Measurements from ENCODE around the gene KCNS1. TPM values are rescaled to one million over a fixed set of nuclear protein-coding genes. Genes with fewer than 3 reads are reported as not detected.
A peak's percentile ranks its signal among the peaks of the same experiment; 100 is the strongest.

Gene KCNS1
- total RNA-seq, 1 experiment from 2014 or later: not detected

DNA sequence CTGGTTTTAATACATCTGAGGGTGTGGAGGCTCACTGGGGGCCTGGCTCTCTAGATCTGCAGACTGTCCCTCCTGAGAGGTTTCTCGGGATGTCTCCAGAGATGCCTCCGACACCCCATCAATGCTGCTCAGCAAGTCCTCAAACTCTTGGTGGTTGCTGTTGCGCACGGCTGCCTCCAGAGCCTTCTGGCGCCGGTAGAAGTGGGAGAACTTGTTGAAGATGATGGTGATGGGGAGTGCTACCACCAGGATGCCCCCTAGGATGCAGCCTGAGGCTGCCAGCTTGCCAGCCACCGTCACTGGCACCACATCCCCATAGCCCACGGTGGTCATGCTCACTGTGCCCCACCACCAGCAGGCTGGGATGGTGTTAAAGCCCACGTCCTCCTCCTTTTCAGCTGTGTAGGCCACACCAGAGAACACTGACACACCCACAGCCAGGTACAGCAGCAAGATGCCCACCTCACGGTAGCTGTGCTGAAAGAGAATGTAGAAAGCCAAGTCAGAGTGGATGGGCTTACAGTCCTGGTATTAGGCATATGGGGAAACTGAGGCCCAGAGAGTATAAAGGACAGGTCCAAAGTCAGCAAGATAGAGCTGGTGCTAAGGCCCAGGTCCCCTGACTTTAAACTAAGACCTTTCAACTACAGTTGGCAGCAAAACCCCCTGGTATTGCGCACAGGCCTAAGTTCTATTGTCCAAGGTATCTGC, 5.9 kb downstream of the KCNS1 start:
- Histone ChIP-seq H3K27me3 (ENCODE audit: insufficient read depth, low read length) (no peaks in the 10 kb centered on the region), H3K79me2 (ENCODE audit: insufficient read depth, low read length) (no peaks in the 10 kb centered on the region), H3K27ac (ENCODE audit: low read depth, low read length) (no peak overlapping the region), H3K9ac (ENCODE audit: low read length) (no peak overlapping the region), H3K4me1 (ENCODE audit: control insufficient read depth in 1 of 2, insufficient read depth in 2 of 2, low read length in 2 of 2) (no peaks in the 10 kb centered on the region), H3K4me2 (ENCODE audit: low read length) (no peak overlapping the region), H3K4me3 (replicated peaks in 1 of 2; ENCODE audit: low read depth in 1 of 2, low read length in 2 of 2) (no peak overlapping the region), H2AFZ (ENCODE audit: low read depth, low read length, poor library complexity, severe bottlenecking) (no peak overlapping the region), H3K9me2 (ENCODE audit: insufficient read depth) (no peaks in the 10 kb centered on the region), H3K9me3 (ENCODE audit: control insufficient read depth in 1 of 2, insufficient read depth in 1 of 2, low read depth in 1 of 2, low read length in 2 of 2) (no peaks in the 10 kb centered on the region), H4K20me1 (ENCODE audit: insufficient read depth) (no peaks in the 10 kb centered on the region), H3K36me3 (ENCODE audit: control insufficient read depth in 1 of 2, insufficient read depth in 2 of 2, low read length in 2 of 2) (no peaks in the 10 kb centered on the region)
- ChIA-PET POLR2A (no interaction called here), CTCF (interaction anchor here (0.8 to 7.6 kb wide), 23 partner anchors 10 to 676 kb away, joined by 3 to 92 read pairs (median 4); no protein-coding TSS in a partner anchor), RAD21 (ENCODE audit: low non-redundant PET in 1 of 2, low total read pairs in 2 of 2, uncharacterized antibody in 2 of 2, unreplicated experiment in 2 of 2) (interaction anchor here (2.0 to 2.3 kb wide), 2 partner anchors 51 kb away, joined by 7 to 12 read pairs; no protein-coding TSS in a partner anchor)
- intact Hi-C loops (cut with micrococcal nuclease): loop anchor here (1.0 kb wide), 1 partner anchor 84 kb away; no protein-coding TSS in a partner anchor
- TF ChIP-seq ELF1 (IDR thresholded peaks at IDR 0.05; ENCODE audit: borderline replicate concordance, low read depth) (no peak), EZH2phosphoT487 (IDR thresholded peaks at IDR 0.05; ENCODE audit: borderline replicate concordance) (no peak), CBX3 (IDR thresholded peaks at IDR 0.05; ENCODE audit: low read depth) (no peak), FOSL1 (IDR thresholded peaks at IDR 0.05; ENCODE audit: low read depth) (no peak), EGR1 (IDR thresholded peaks at IDR 0.05; ENCODE audit: low read depth) (no peak), TCF7L2 (IDR thresholded peaks at IDR 0.05; ENCODE audit: borderline replicate concordance, extremely low read depth, insufficient read depth, insufficient read length) (no peak), MAX (IDR thresholded peaks at IDR 0.05) (no peak)
- peak; percentile 30; the same call in 1 of the 2 replicates for ATAC-seq
- no TSS peak for BruUV-seq (replicated peaks)
- DNase-seq (ENCODE audit: low read depth, low spot score): no peak

GRCh38 chr20:45094201-45094600, 6.7 kb downstream of the KCNS1 start:
- ChIA-PET POLR2A (no interaction called here), RAD21 (ENCODE audit: low non-redundant PET in 1 of 2, low total read pairs in 2 of 2, uncharacterized antibody in 2 of 2, unreplicated experiment in 2 of 2) (no interaction called here), CTCF (interaction anchor here (7.6 kb wide), 1 partner anchor 51 kb away, joined by 92 read pairs; no protein-coding TSS in a partner anchor)
- intact Hi-C loops (cut with micrococcal nuclease): no loop called here
- Histone ChIP-seq H3K4me3 (replicated peaks in 1 of 2; ENCODE audit: low read depth in 1 of 2, low read length in 2 of 2) (no peak overlapping the region), H3K27me3 (ENCODE audit: insufficient read depth, low read length) (no peaks in the 10 kb centered on the region), H3K9me2 (ENCODE audit: insufficient read depth) (no peaks in the 10 kb centered on the region), H2AFZ (ENCODE audit: low read depth, low read length, poor library complexity, severe bottlenecking) (no peak overlapping the region), H3K79me2 (ENCODE audit: insufficient read depth, low read length) (no peaks in the 10 kb centered on the region), H3K9me3 (ENCODE audit: control insufficient read depth in 1 of 2, insufficient read depth in 1 of 2, low read depth in 1 of 2, low read length in 2 of 2) (no peaks in the 10 kb centered on the region), H4K20me1 (ENCODE audit: insufficient read depth) (no peaks in the 10 kb centered on the region), H3K27ac (ENCODE audit: low read depth, low read length) (no peak overlapping the region), H3K36me3 (ENCODE audit: control insufficient read depth in 1 of 2, insufficient read depth in 2 of 2, low read length in 2 of 2) (no peaks in the 10 kb centered on the region), H3K4me1 (ENCODE audit: control insufficient read depth in 1 of 2, insufficient read depth in 2 of 2, low read length in 2 of 2) (no peaks in the 10 kb centered on the region), H3K9ac (ENCODE audit: low read length) (no peak overlapping the region), H3K4me2 (ENCODE audit: low read length) (no peak overlapping the region)
- DNase-seq (ENCODE audit: low read depth, low spot score) (no peak), ATAC-seq (no peak)
- BruUV-seq (replicated peaks): no TSS peak
- TF ChIP-seq CBX3 (IDR thresholded peaks at IDR 0.05; ENCODE audit: low read depth): no peak
- TF ChIP-seq YY1 (IDR thresholded peaks at IDR 0.05; ENCODE audit: extremely low read depth, insufficient replicate concordance, low read depth, low read length): no peak
- TF ChIP-seq ZFX (IDR thresholded peaks at IDR 0.05): no peak
- no peak for TF ChIP-seq FOSL1 (IDR thresholded peaks at IDR 0.05; ENCODE audit: low read depth)
- TF ChIP-seq ZNF274 (IDR thresholded peaks at IDR 0.05; ENCODE audit: low read depth, low read length): no peak
- TF ChIP-seq ELF1 (IDR thresholded peaks at IDR 0.05; ENCODE audit: borderline replicate concordance, low read depth): no peak
- TF ChIP-seq JUND (IDR thresholded peaks at IDR 0.05): no peak
- TF ChIP-seq MAX (IDR thresholded peaks at IDR 0.05): no peak
- no peak for TF ChIP-seq TCF7L2 (IDR thresholded peaks at IDR 0.05; ENCODE audit: borderline replicate concordance, extremely low read depth, insufficient read depth, insufficient read length)
- no peak for TF ChIP-seq SRF (IDR thresholded peaks at IDR 0.05; ENCODE audit: low read depth)
- no peak for TF ChIP-seq REST (IDR thresholded peaks at IDR 0.05; ENCODE audit: low read depth)
- no peak for TF ChIP-seq EGR1 (IDR thresholded peaks at IDR 0.05; ENCODE audit: low read depth)

All from HCT116 (cell line).